Left ventricle myocardium inferior (tissue), 1 donor: ENCODE measurements around the gene ARMC9. TPM values are rescaled to one million over a fixed set of nuclear protein-coding genes. Genes with fewer than 3 reads are reported as not detected.
"Not testable (repeated sequence)": the region's sequence is repeated elsewhere in the genome, so short reads cannot be mapped to it uniquely, and the experiment has no call there.

Experiments used
- DNase-seq: peaks from one replicate; pipeline ENCODE4 v3.0.0-alpha.2; 2020
- H3K27ac ChIP-seq: fragments of 200-600 bp; replicated peaks from 2 replicates; pipeline ENCODE4 v1.8.0; 2021
- H3K27me3 ChIP-seq: fragments of 200-600 bp; 2 replicates; pipeline ENCODE4 v1.8.0; 2021; ENCODE audit warnings: low read depth
- H3K36me3 ChIP-seq: fragments of 200-600 bp; 2 replicates; pipeline ENCODE4 v1.8.0; 2021
- H3K4me1 ChIP-seq: fragments of 200-600 bp; 2 replicates; pipeline ENCODE4 v1.8.0; 2021
- H3K4me3 ChIP-seq: fragments of 200-600 bp; 2 replicates; pipeline ENCODE4 v1.8.0; 2021; ENCODE audit warnings: mild to moderate bottlenecking, moderate library complexity
- H3K9me3 ChIP-seq: fragments of 200-600 bp; replicated peaks from 2 replicates; pipeline ENCODE4 v1.8.0; 2021
- intact Hi-C: fragments of 100-400 bp; cut with micrococcal nuclease; formaldehyde crosslinking; loops from one replicate; pipeline ENCODE4 v1.11.0; 2022
- total RNA-seq: library from RNA; stranded (reverse); fragmentation: NEBNext Ultra II Directional; extraction: Animal tissue kit (Norgen Biotek cat#: 25700); gene quantifications from one replicate; pipeline ENCODE4 v1.2.1, GENCODE V29; 2021
- TF ChIP-seq, protein P1 (sequence below): fragments of 200-600 bp; IDR thresholded peaks from 2 replicates; pipeline ENCODE4 v1.8.0; 2021; ENCODE audit warnings: antibody characterized with exemption, mild to moderate bottlenecking, borderline replicate concordance
- donor health status: DM: no; HTN: yes; CAD: no; lungs with severe emphysema.

Gene ARMC9
- total RNA-seq, 1 donor from 2014 or later, result 3.1 TPM

GRCh38 chr2:231372326-231372725 lies 173.9 kb downstream of the ARMC9 start:
- Histone ChIP-seq H3K4me3 (no peak overlapping the region), H3K27ac (no peak overlapping the region), H3K27me3 (no peaks in the 10 kb centered on the region), H3K36me3 (no peaks in the 10 kb centered on the region), H3K9me3 (no peaks in the 10 kb centered on the region), H3K4me1 (peaks cover 17% of the 10 kb centered on the region)
- intact Hi-C loops, result no loop called here
- DNase-seq, result no peak
- TF ChIP-seq, protein P1, sequence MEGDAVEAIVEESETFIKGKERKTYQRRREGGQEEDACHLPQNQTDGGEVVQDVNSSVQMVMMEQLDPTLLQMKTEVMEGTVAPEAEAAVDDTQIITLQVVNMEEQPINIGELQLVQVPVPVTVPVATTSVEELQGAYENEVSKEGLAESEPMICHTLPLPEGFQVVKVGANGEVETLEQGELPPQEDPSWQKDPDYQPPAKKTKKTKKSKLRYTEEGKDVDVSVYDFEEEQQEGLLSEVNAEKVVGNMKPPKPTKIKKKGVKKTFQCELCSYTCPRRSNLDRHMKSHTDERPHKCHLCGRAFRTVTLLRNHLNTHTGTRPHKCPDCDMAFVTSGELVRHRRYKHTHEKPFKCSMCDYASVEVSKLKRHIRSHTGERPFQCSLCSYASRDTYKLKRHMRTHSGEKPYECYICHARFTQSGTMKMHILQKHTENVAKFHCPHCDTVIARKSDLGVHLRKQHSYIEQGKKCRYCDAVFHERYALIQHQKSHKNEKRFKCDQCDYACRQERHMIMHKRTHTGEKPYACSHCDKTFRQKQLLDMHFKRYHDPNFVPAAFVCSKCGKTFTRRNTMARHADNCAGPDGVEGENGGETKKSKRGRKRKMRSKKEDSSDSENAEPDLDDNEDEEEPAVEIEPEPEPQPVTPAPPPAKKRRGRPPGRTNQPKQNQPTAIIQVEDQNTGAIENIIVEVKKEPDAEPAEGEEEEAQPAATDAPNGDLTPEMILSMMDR, result no peak

GRCh38 chr2:231373184-231373583 lies 174.8 kb downstream of the ARMC9 start:
- Histone ChIP-seq H3K27me3 (no peaks in the 10 kb centered on the region), H3K4me3 (no peak overlapping the region), H3K4me1 (peaks cover 18% of the 10 kb centered on the region), H3K36me3 (no peaks in the 10 kb centered on the region), H3K27ac (no peak overlapping the region), H3K9me3 (no peaks in the 10 kb centered on the region)
- TF ChIP-seq, protein P1, result no peak
- no peak for DNase-seq
- intact Hi-C loops, result no loop called here

DNA sequence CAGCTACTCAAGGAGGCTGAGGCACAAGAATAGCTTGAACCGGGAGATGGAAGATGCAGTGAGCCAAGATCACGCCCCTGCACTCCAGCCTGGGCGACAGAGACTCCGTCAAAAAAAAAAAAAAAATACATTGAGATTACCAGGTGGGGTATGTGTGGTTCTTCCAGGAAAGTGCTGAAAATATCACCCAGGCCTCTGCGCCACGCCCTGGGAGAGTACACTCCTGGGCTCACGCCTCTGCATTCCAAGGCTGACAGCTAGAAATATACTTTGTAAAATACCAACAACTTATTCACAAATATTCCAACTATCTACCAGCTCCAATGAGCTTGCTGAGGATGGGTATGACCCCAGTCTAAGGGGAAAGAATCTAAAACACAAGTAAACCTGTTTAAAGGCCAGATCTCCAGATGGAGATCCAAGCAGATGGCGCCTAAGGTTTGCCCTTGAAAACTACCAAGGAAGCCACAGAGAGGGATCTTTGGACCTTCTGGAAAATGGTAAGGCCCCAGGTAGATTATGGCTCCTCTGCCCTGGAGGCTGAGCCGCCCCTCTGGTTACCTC lies 175.4 kb downstream of the ARMC9 start:
- Histone ChIP-seq H3K4me1 (peaks cover 22% of the 10 kb centered on the region), H3K9me3 (no peaks in the 10 kb centered on the region), H3K27me3 (no peaks in the 10 kb centered on the region), H3K4me3 (no peak overlapping the region), H3K36me3 (no peaks in the 10 kb centered on the region), H3K27ac (no peak overlapping the region)
- no peak for DNase-seq
- intact Hi-C loops, result no loop called here
- TF ChIP-seq, protein P1, result no peak

GRCh38 chr2:231374771-231375170 lies 176.3 kb downstream of the ARMC9 start:
- no peaks in the 10 kb centered on the region for H3K27me3 ChIP-seq
- TF ChIP-seq, protein P1, result no peak
- no peak for DNase-seq
- no peaks in the 10 kb centered on the region for H3K36me3 ChIP-seq
- no peak overlapping the region for H3K27ac ChIP-seq
- H3K4me3 ChIP-seq, result no peak overlapping the region
- peaks cover 19% of the 10 kb centered on the region for H3K4me1 ChIP-seq
- intact Hi-C loops, result no loop called here
- H3K9me3 ChIP-seq, result no peaks in the 10 kb centered on the region

DNA sequence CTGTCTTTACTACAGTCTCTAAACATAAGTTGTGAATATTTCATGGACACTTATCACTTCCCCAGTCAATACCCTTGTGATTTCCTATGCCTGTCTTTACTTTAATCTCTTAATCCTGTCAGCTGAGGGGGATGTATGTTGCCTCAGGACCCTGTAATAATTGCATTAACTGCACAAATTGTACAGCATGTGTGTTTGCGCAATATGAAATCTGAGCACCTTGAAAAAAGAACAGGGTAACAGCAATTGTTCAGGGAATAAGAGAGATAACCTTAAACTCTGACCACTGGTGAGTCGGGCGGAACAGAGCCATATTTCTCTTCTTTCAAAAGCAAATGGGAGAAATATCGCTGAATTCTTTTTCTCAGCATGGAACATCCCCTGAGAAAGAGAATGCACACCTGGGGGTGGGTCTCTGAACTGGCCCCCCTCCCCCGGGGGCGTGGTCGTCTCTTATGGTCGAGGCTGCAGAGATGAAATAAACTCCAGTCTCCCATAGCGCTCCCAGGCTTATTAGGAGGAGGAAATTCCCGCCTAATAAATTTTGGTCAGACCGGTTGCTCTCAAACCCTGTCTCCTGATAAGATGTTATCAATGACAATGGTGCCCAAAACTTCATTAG lies 177.7 kb downstream of the ARMC9 start:
- H3K36me3 ChIP-seq, H3K4me1 ChIP-seq, H3K27me3 ChIP-seq, intact Hi-C loops, H3K4me3 ChIP-seq, H3K27ac ChIP-seq, H3K9me3 ChIP-seq, DNase-seq: not testable (repeated sequence)

GRCh38 chr2:231376857-231377256 lies 178.4 kb downstream of the ARMC9 start:
- intact Hi-C loops, result no loop called here
- Histone ChIP-seq H3K27me3 (no peaks in the 10 kb centered on the region), H3K36me3 (no peaks in the 10 kb centered on the region), H3K4me3 (no peak overlapping the region), H3K4me1 (peaks cover 9% of the 10 kb centered on the region), H3K9me3 (no peaks in the 10 kb centered on the region), H3K27ac (no peak overlapping the region)
- TF ChIP-seq, protein P1, result no peak
- DNase-seq, result no peak
